Memory B cell (primary cell): ENCODE measurements around the gene MYL2.
"Not testable (repeated sequence)": the region's sequence is repeated elsewhere in the genome, so short reads cannot be mapped to it uniquely, and the experiment has no call there.

ENCODE experiments used
- ATAC-seq: fragments of 150-1000 bp; cut with Tn5 transposase; 2 replicates; pipeline ENCODE4 v1.10.0; 2021; ENCODE audit warnings: low read depth, mild to moderate bottlenecking, moderate library complexity
- DNase-seq, 2 donors: peaks; one replicate each; pipeline ENCODE4 v3.0.0; 2022; ENCODE audit warnings: low spot score in 2 of 2
- H3K27ac Mint-ChIP-seq: one replicate; pipeline ENCODE4 v1.8.0; 2022; ENCODE audit warnings: mild to moderate bottlenecking, moderate library complexity, mixed read lengths
- H3K27me3 Mint-ChIP-seq: one replicate; pipeline ENCODE4 v1.8.0; 2022; ENCODE audit warnings: mixed read lengths
- H3K36me3 Mint-ChIP-seq: one replicate; pipeline ENCODE4 v1.8.0; 2022; ENCODE audit warnings: mild to moderate bottlenecking, mixed read lengths
- H3K4me1 Mint-ChIP-seq: one replicate; pipeline ENCODE4 v1.8.0; 2022; ENCODE audit warnings: mixed read lengths
- H3K4me3 Mint-ChIP-seq: one replicate; pipeline ENCODE4 v1.8.0; 2022; ENCODE audit warnings: mild to moderate bottlenecking, moderate library complexity, mixed read lengths
- H3K9me3 Mint-ChIP-seq: one replicate; pipeline ENCODE4 v1.8.0; 2022; ENCODE audit warnings: mixed read lengths

Gene MYL2

DNA sequence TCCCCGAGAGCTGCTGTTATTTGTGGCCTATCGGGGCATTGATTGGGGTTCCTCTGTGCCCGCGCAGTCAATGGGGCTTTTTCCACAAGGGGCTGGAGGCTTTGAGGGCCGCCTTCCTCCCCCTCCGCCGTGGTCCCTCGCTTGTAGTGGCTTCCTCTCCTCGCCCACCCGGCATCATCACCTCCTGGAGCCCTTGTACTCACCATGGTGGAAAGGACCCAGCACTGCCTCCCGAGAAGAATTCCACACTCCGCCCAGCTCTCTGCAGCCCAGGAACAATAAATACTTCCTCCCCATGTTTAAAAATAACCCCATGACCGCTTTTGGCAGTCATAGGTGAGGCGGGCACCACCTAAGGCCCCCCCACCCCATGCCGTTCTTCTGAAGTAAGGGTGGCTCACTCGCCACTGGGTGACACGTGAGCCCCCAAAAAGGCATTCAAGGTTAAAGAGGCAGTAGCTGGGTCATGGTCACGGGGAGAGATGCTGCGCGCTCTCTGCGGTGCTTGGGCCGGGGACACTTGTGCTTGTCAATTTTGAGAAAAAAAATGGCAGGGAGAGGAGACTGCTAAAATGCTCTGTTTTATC lies at the start of gene MYL2:
Gene MYL2, minus strand, starts transcription at position 256 of the 587 bp plus-strand sequence. Its CDS starts 50 bp downstream, at position 206.
- Mint-ChIP-seq H3K4me3 (no peak within 1 kb of the TSS), H3K36me3 (no peaks in the 10 kb centered on the region), H3K27ac (no peak within 1 kb of the TSS), H3K4me1 (peaks cover 13% of the 10 kb centered on the region), H3K27me3 (peaks cover 3% of the 10 kb centered on the region), H3K9me3 (no peaks in the 10 kb centered on the region)
- DNase-seq = no peak
- no peak for ATAC-seq

DNA sequence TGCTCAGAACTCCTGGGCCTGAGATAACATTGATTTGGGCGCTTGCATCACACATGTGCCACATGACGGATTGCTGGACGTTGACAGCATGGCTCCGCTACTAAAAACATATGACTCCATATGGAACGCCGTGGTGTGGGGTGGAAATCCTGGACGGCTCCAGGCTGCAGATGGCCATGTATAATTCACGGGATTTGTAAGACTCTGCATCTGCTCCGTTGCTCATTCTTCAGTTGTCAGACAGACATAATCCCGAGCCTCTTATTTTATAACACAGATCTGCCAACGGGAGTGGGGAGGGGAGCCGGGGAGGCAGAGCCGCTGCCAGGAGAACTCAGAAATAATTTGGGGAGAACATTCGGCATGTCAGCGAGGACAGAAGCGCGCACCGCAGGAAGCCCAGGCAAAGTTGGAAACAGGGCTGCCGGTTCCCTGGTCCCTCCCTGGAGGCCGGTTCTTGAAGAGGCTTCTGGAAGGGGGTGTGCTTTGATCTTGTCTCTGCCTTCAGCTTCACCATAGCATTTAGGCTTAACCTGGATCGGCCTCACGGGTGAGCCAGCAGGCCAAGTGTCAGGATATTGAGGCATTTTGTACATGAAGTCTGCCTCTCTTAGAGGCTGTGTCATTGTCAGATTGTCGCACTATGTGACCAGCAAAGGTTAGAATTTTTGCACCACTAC lies 45.8 kb upstream of the MYL2 start:
- Mint-ChIP-seq H3K9me3 (peaks cover 2% of the 10 kb centered on the region), H3K4me1 (no peaks in the 10 kb centered on the region), H3K36me3 (no peaks in the 10 kb centered on the region), H3K27ac (no peak overlapping the region), H3K27me3 (peaks cover 13% of the 10 kb centered on the region), H3K4me3 (no peak overlapping the region)
- DNase-seq = no peak
- no peak for ATAC-seq

DNA sequence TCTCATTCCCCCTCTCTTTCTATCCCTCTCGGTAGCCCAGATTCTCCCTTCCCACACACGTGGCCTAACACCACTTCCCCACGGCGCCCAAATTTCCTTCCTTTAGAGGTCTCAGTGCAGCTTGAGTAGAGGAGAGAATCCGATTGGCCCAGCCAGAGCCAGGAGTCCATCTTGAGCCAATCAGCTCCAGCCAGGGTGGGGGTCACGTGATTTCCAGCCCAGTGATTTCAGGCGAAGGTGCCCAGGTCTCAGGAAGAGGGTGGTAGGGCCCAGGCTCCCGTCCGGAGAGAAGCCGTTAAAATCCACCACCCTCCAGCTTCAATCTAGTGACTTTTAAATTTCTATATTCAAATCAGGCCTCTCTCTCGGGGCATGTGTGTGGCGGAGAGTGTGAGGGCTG lies 45.2 kb upstream of the MYL2 start:
- no peaks in the 10 kb centered on the region for H3K36me3 Mint-ChIP-seq
- peaks cover 3% of the 10 kb centered on the region for H3K9me3 Mint-ChIP-seq
- H3K4me3 Mint-ChIP-seq = no peak overlapping the region
- DNase-seq = no peak
- ATAC-seq = no peak
- H3K4me1 Mint-ChIP-seq = no peaks in the 10 kb centered on the region
- H3K27ac Mint-ChIP-seq = no peak overlapping the region
- H3K27me3 Mint-ChIP-seq = peaks cover 14% of the 10 kb centered on the region

DNA sequence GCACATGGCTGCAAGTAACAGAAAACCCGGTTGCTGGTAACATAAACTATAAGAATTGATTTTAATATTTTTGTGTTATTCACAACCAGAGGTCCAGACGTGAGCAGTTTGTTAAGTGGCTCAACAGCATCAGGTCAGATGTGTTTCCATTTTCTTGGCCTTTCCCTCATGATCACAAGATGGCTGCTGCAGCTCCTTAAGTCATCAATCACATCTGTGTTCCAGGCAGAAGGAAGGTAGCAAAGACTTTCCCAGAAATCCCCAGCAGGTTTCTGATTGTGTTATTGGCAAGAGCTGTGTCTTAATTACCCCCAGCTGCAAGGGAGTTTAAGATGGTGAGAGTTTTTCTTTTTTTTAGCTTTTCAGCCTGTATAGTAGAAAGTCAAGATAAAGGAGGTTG lies 40.4 kb upstream of the MYL2 start:
- Mint-ChIP-seq H3K36me3 (no peaks in the 10 kb centered on the region), H3K4me1 (no peaks in the 10 kb centered on the region), H3K27ac (no peak overlapping the region), H3K9me3 (peaks cover 3% of the 10 kb centered on the region), H3K27me3 (peaks cover 19% of the 10 kb centered on the region), H3K4me3 (no peak overlapping the region)
- no peak for DNase-seq
- no peak for ATAC-seq

- H3K4me3 Mint-ChIP-seq = no peak overlapping the region
- H3K27me3 Mint-ChIP-seq = peaks cover 12% of the 10 kb centered on the region
- H3K27ac Mint-ChIP-seq = no peak overlapping the region
- peaks cover 3% of the 10 kb centered on the region for H3K9me3 Mint-ChIP-seq
- ATAC-seq (no peak), DNase-seq (no peak)
- no peaks in the 10 kb centered on the region for H3K4me1 Mint-ChIP-seq
- no peaks in the 10 kb centered on the region for H3K36me3 Mint-ChIP-seq
Observed at GRCh38 chr12:110957652-110958051, 37.3 kb upstream of the MYL2 start.

DNA sequence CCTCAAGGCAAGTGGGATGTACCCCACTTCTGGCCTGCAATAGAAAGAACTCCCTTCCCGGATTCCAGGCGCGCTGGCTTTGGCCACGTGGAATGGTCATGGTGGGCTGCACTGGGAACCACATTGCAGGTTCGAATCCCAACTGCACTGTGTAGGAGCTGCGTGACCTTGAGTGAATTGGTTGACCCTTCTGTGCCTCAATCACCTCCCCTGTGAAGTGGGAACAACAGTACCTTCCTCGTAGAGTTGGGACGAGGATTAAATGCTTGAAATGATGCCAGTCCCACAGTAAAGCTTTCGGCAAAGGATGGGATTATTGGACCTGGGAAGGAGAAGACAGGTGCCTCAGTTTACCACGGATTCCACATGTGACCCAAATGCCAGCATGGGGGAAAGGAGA lies 36.8 kb upstream of the MYL2 start:
- Mint-ChIP-seq H3K9me3 (peaks cover 1% of the 10 kb centered on the region), H3K4me3 (no peak overlapping the region), H3K27me3 (peaks cover 12% of the 10 kb centered on the region), H3K36me3 (no peaks in the 10 kb centered on the region), H3K27ac (no peak overlapping the region), H3K4me1 (no peaks in the 10 kb centered on the region)
- ATAC-seq (no peak), DNase-seq (no peak)

DNA sequence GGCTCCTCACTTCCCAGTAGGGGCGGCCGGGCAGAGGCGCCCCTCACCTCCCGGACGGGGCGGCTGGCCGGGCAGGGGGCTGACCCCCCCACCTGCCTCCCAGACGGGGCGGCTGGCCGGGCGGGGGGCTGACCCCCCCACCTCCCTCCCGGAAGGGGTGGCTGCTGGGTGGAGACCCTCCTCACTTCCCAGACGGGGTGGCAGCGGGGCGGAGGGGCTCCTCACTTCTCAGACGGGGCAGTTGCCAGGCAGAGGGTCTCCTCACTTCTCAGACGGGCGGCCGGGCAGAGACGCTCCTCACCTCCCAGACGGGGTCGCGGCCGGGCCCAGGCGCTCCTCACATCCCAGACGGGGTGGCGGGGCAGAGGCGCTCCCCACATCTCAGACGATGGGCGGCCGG lies 30.5 kb upstream of the MYL2 start:
- ATAC-seq, DNase-seq, H3K27ac Mint-ChIP-seq, H3K27me3 Mint-ChIP-seq, H3K36me3 Mint-ChIP-seq, H3K4me3 Mint-ChIP-seq, H3K4me1 Mint-ChIP-seq, H3K9me3 Mint-ChIP-seq: not testable (repeated sequence)

DNA sequence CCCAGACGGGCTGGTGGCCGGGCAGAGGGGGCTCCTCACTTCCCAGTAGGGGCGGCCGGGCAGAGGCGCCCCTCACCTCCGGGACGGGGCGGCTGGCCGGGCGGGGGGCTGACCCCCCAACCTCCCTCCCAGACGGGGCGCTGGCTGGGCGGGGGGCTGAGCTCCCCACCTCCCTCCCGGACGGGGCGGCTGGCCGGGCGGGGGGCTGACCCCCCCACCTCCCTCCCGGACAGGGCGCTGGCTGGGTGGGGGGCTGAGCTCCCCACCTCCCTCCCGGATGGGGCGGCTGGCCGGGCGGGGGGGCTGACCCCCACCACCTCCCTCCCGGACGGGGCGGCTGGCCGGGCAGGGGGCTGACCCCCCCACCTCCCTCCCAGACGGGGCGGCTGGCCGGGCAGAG lies 30.1 kb upstream of the MYL2 start:
- ATAC-seq, H3K4me1 Mint-ChIP-seq, H3K27ac Mint-ChIP-seq, H3K36me3 Mint-ChIP-seq, H3K4me3 Mint-ChIP-seq, H3K27me3 Mint-ChIP-seq, DNase-seq, H3K9me3 Mint-ChIP-seq: not testable (repeated sequence)

DNA sequence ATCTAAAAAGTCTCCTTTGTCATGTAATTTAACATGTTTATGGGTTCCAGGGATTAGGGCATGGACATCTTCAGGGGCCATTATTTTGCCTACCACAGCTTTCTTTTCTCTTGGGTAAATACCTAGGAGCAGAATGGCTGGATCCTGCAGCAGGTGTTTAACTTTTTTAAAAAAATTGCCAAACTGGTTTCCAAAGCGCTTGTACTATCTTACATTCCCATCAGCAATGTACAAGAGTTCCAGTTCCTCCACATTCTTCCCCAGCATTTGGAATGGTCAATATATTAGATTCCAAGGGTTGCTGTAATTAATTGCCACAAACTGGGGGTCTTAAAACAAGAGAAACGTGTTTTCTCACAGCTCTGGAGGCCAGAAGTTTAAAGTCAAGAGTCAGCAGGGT lies 27.7 kb upstream of the MYL2 start:
- Mint-ChIP-seq H3K27ac (no peak overlapping the region), H3K9me3 (peaks cover 5% of the 10 kb centered on the region), H3K36me3 (peaks cover 4% of the 10 kb centered on the region), H3K4me3 (no peak overlapping the region), H3K4me1 (no peaks in the 10 kb centered on the region), H3K27me3 (peaks cover 4% of the 10 kb centered on the region)
- DNase-seq (no peak), ATAC-seq (no peak)

- H3K9me3 Mint-ChIP-seq = peaks cover 7% of the 10 kb centered on the region
- ATAC-seq (no peak), DNase-seq (no peak)
- peaks cover 7% of the 10 kb centered on the region for H3K27me3 Mint-ChIP-seq
- no peaks in the 10 kb centered on the region for H3K4me1 Mint-ChIP-seq
- no peak overlapping the region for H3K27ac Mint-ChIP-seq
- peaks cover 5% of the 10 kb centered on the region for H3K36me3 Mint-ChIP-seq
- no peak overlapping the region for H3K4me3 Mint-ChIP-seq
Observed at GRCh38 chr12:110943373-110943772, 23.0 kb upstream of the MYL2 start.

GRCh38 chr12:110941391-110941790 lies 21.0 kb upstream of the MYL2 start:
- Mint-ChIP-seq H3K4me3 (no peak overlapping the region), H3K36me3 (peaks cover 2% of the 10 kb centered on the region), H3K9me3 (peaks cover 2% of the 10 kb centered on the region), H3K27ac (no peak overlapping the region), H3K27me3 (peaks cover 14% of the 10 kb centered on the region), H3K4me1 (peaks cover 6% of the 10 kb centered on the region)
- no peak for DNase-seq
- no peak for ATAC-seq

DNA sequence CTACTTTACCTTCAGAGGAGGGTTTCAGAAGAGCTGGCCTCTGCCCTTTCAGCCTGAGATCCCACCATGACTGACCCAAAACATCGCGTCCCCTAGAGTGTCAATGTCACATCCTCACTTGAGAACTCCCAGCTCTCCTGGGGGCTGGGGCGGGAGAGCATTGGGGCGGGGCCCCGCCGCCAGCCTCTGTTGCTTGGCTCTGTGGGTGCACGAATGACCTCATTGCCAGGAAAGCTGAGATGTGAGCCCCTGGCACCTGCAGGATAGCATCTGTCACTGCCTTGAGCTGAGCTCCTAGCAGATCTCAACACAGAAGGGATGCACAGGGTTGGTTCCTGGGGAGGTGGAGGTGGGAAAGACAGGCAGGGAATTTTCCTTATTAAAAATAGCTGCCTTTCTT lies 20.6 kb upstream of the MYL2 start:
- Mint-ChIP-seq H3K9me3 (peaks cover 2% of the 10 kb centered on the region), H3K36me3 (peaks cover 2% of the 10 kb centered on the region), H3K4me3 (no peak overlapping the region), H3K27me3 (peaks cover 15% of the 10 kb centered on the region), H3K27ac (no peak overlapping the region), H3K4me1 (peaks cover 6% of the 10 kb centered on the region)
- no peak for ATAC-seq
- DNase-seq = no peak

GRCh38 chr12:110940296-110940695 lies 19.9 kb upstream of the MYL2 start:
- peaks cover 15% of the 10 kb centered on the region for H3K27me3 Mint-ChIP-seq
- peaks cover 2% of the 10 kb centered on the region for H3K9me3 Mint-ChIP-seq
- DNase-seq = no peak
- no peak for ATAC-seq
- H3K27ac Mint-ChIP-seq = no peak overlapping the region
- H3K4me1 Mint-ChIP-seq = peaks cover 6% of the 10 kb centered on the region
- H3K36me3 Mint-ChIP-seq = peaks cover 2% of the 10 kb centered on the region
- no peak overlapping the region for H3K4me3 Mint-ChIP-seq

DNA sequence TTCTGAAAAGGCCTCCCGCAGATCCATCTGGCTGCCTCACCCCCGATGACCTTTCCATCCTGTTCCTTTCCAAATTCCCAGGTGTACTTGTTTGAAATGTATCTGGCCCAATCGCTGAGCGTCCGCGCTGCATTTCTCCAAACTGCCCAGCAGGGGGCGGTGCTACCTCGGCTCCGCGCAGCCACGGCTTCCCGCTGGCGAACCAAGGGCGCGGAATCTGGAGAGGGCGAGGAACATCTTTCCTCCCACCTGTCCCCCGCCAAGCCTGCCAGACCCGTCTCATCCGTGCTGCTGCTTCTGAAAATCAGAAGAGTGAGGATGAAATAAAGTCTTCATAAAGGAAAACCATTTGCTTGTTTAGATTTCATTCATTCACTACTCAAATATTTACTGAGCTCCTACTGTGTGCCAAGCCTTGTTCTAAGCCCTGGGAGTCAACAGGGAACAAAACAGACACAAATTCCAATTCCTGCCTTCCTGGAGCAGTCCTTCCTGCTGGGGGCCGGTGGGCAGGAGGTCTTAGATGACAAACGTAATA lies 16.8 kb upstream of the MYL2 start:
- Mint-ChIP-seq H3K27me3 (peaks cover 13% of the 10 kb centered on the region), H3K36me3 (peaks cover 2% of the 10 kb centered on the region), H3K27ac (peak overlapping the region; percentile 73), H3K4me3 (no peak overlapping the region), H3K4me1 (peaks cover 6% of the 10 kb centered on the region), H3K9me3 (peaks cover 2% of the 10 kb centered on the region)
- DNase-seq (peak; percentile 59 to 71), ATAC-seq (peak; percentile 66)
